AG09309 (cell line): Measurements from ENCODE around the gene CRY1.

Experiments used
- DNase-seq: peaks from one replicate; pipeline ENCODE4 v3.0.0-alpha.2; 2010; ENCODE audit warnings: low read depth
- H3K4me3 ChIP-seq: 2 replicates; pipeline ENCODE4 v1.5.1; 2011; ENCODE audit warnings: mild to moderate bottlenecking, low read depth, low read length, moderate library complexity; ENCODE audit not compliant: control insufficient read depth
- CTCF ChIP-seq: IDR thresholded peaks from 2 replicates; pipeline ENCODE4 v1.5.1; 2011; ENCODE audit warnings: mild to moderate bottlenecking, low read depth, low read length, inconsistent platforms; ENCODE audit not compliant: insufficient read depth, control insufficient read depth; ENCODE audit errors: missing control alignments

CRY1 gene

DNA sequence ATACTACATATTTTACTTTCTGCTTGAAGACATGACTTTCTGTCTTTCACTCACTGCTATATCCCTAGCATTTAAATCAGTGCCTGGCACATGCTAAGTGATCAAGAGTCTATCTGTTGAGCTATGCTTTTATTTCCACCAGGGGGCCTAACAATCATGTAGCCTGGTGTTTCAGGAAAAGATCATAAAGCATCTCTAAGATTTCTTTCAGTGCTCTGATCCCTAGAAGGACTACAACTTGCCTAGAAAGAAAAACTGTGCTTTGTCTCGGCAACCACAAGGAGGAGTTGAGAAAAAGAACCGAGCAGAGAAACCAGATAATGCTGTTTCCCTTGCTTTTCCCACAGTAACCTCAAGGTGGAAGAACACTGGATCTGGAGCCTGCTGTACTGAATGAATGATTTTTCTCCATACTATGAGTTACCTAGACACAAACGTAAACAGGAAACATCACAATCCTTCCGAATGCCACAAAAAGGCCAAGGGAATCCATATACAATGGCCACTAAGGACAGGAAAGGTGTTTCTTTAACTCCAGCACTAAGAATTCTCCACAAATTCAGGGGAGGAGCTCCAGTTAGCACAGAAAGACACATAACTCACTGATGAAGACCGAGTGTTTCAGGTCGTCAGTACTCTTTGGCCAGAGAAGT, 1.2 kb downstream of the CRY1 start:
- H3K4me3 ChIP-seq, result peak overlapping the region; percentile 86
- peak; percentile 90 for DNase-seq

DNA sequence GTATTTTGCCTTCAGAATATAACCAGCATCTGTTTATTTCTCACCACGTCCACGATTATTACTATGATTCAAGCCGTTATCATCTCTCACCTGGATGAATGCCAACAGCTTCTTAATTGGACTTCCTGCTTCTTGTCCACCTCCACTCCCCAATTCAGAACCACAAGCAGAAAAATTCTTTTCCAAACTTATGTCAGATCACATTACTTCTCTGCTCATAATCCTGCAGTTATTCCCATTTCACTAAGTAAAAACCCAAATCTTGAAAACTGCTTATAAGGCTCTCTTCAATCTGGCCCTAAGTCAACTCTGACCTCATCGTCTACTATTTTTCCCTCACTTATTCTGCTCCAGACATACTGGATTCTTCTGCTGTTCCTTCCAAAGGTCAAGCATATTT, 2.0 kb downstream of the CRY1 start:
- no peak for DNase-seq
- TF ChIP-seq CTCF, result no peak
- H3K4me3 ChIP-seq, result peak overlapping the region; percentile 3

More for the DNA sequence above, 1.2 kb downstream of the CRY1 start:
- TF ChIP-seq CTCF, result peak; percentile 75

DNA sequence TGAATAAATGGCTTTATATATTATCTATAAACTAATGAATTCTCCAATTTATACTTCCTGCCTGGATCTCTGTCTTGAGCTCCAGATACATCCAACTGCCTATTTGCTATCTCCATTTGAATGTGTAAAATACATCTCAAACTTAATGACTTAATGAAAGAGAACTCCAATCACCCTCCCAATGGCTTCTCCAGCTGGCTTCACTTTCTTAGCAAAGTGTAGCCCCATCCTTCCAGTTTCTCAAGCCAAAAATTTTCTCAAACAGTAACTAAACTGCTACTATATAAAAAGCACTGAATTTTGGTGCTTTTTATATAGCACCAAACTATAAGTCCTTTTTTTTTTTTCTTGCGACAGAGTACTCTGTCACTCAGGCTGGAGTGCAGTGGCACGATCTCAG, 2.6 kb downstream of the CRY1 start:
- H3K4me3 ChIP-seq, result no peak overlapping the region
- DNase-seq, result no peak
- TF ChIP-seq CTCF, result no peak

DNA sequence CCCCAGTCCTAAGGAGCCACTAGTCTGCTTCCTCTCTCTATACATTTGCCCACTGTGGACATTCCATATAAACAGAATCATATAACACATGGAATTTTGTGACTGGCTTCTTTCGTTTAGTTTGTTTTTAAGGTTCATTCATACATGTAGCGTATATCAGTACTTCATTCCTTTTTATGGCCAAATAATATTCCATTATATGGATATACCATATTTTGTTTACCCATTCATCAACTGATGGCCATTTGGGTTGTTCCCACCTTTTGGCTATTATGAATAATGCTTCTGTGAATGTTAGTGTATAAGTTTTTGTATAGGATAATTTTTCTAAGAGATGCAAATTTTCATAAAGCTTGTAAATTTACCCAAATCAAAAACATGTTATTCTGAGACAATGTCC, 4.4 kb downstream of the CRY1 start:
- TF ChIP-seq CTCF, result no peak
- no peak for DNase-seq

GRCh38 chr12:107086314-107086713, 7.0 kb downstream of the CRY1 start:
- no peak for TF ChIP-seq CTCF
- H3K4me3 ChIP-seq, result no peak overlapping the region
- DNase-seq, result no peak

More for the DNA sequence above, 4.4 kb downstream of the CRY1 start:
- H3K4me3 ChIP-seq, result no peak overlapping the region

DNA sequence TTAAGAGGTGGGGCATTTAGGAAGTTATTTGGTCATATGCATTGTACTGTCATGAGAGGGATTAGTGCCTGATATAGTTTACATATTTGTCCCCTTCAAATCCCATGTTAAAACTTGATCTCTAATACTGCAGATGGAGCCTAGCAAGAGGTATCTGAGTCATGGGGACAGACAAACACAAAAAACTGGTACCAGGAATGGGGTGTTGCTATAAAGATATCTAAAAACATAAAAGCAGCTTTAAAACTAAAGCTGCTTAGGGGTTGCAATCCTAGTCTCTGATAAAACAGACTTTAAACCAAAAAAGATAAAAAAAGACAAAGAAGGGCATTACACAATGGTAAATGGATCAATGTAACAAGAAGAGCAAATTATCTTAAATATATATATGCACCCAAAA, 11.6 kb downstream of the CRY1 start:
- no peak for TF ChIP-seq CTCF
- no peak for DNase-seq
- no peak overlapping the region for H3K4me3 ChIP-seq
